SK-N-MC (cell line): ENCODE results near the gene CIAPIN1.

Source experiments
- EZH2 ChIP-seq: fragments of 200-600 bp; sonication (generic); IDR thresholded peaks from one replicate; pipeline ENCODE4 v1.6.1; 2017; ENCODE audit warnings: antibody characterized with exemption
- FOXP2 ChIP-seq: optimal IDR thresholded peaks from 2 replicates; pipeline ENCODE3; 2011; ENCODE audit warnings: mild to moderate bottlenecking, moderate library complexity; ENCODE audit not compliant: insufficient read depth; ENCODE audit errors: extremely low read length, control extremely low read depth
- POLR2AphosphoS5 ChIP-seq: IDR thresholded peaks from 2 replicates; pipeline ENCODE4 v1.6.1; 2012; ENCODE audit warnings: mild to moderate bottlenecking, low read depth, low read length, borderline replicate concordance

DNA sequence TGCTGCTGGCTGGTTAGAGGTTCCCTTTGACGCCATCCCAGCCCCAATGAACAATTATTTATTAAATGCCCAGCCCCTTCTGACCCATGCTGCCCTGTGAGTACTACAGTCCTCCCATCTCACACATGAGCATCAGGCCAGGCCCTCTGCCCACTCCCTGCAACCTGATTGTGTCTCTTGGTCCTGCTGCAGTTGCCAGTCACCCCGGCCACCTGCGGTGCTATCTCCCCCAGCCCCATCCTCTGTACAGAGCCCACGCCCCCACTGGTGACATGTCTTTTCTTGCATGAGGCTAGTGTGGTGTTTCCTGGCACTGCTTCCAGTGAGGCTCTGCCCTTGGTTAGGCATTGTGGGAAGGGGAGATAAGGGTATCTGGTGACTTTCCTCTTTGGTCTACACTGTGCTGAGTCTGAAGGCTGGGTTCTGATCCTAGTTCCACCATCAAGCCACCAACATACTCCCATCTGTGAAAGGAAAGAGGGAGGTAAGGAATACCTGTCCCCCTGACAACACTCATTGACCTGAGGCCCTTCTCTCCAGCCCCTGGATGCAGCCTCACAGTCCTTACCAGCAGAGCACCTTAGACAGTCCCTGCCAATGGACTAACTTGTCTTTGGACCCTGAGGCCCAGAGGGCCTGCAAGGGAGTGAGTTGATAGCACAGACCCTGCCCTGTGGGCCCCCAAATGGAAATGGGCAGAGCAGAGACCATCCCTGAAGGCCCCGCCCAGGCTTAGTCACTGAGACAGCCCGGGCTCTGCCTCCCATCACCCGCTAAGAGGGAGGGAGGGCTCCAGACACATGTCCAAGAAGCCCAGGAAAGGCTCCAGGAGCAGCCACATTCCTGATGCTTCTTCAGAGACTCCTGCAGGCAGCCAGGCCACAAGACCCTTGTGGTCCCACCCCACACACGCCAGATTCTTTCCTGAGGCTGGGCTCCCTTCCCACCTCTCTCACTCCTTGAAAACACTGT lies 63.6 kb downstream of the CIAPIN1 start:
- TF ChIP-seq POLR2AphosphoS5 (no peak), FOXP2 (no peak), EZH2 (no peak)
